ENCODE measurements around the gene TSPAN32. TPM values are rescaled to one million over a fixed set of nuclear protein-coding genes. Genes with fewer than 3 reads are reported as not detected.

Gene TSPAN32
- total and polyA plus RNA-seq, 2 donors (not counting 3 experiments of a cell fraction or from before 2014, with no cell fraction given) = not detected

GRCh38 chr11:2362414-2362813 lies 60.6 kb downstream of the TSPAN32 start:
- no peak overlapping the region for H2AFZ ChIP-seq (ENCODE audit: low read depth, low read length)
- H3K9me1 ChIP-seq (replicated peaks; ENCODE audit: control insufficient read depth, extremely low read depth, insufficient read depth, low read length) = no peaks in the 10 kb centered on the region
- no TSS peak for BruUV-seq (replicated peaks)
- intact Hi-C loops (cut with micrococcal nuclease) = no loop called here
- no peaks in the 10 kb centered on the region for H4K20me1 ChIP-seq (replicated peaks; ENCODE audit: control insufficient read depth, extremely low read depth, insufficient read depth, low read length)
- H3K4me1 ChIP-seq (ENCODE audit: control insufficient read depth, extremely low read depth, insufficient read depth, low read length) = no peaks in the 10 kb centered on the region
- TF ChIP-seq MYC (IDR thresholded peaks at IDR 0.05; ENCODE audit: low read depth, low read length) (no peak), CTCF (IDR thresholded peaks at IDR 0.05; ENCODE audit: extremely low read depth in 1 of 2, insufficient read depth in 1 of 2, low read depth in 1 of 2, low read length in 2 of 2) (no peak), POLR2A (IDR thresholded peaks at IDR 0.05; ENCODE audit: low read depth, low read length) (no peak), EZH2 (IDR thresholded peaks at IDR 0.05; ENCODE audit: borderline replicate concordance, low read depth, low read length, severe bottlenecking) (no peak), MAX (IDR thresholded peaks at IDR 0.05; ENCODE audit: insufficient read depth, insufficient read length) (no peak), POLR2AphosphoS5 (IDR thresholded peaks at IDR 0.05; ENCODE audit: insufficient read depth, low read depth, low read length) (no peak), FOS (IDR thresholded peaks at IDR 0.05; ENCODE audit: borderline replicate concordance, insufficient read depth, low read length) (no peak), GATA2 (IDR thresholded peaks at IDR 0.05; ENCODE audit: insufficient read depth, insufficient read length, low read depth, low read length) (no peak), JUN (IDR thresholded peaks at IDR 0.05; ENCODE audit: borderline replicate concordance, insufficient read depth, insufficient read length, low read depth) (no peak)
- CTCF ChIA-PET = no interaction called here
- POLR2A ChIA-PET = no interaction called here
- H3K4me2 ChIP-seq (ENCODE audit: insufficient read depth, low read length) = no peak overlapping the region
- DNase-seq (ENCODE audit: low read depth, low spot score) = no peak
- H3K9ac ChIP-seq (replicated peaks; ENCODE audit: extremely low read depth, insufficient read depth, low read length) = no peak overlapping the region
- no peaks in the 10 kb centered on the region for H3K36me3 ChIP-seq (ENCODE audit: control insufficient read depth in 2 of 2, extremely low read depth in 1 of 2, insufficient read depth in 2 of 2, low read length in 2 of 2)
- no peak for FAIRE-seq
- H3K27ac ChIP-seq (ENCODE audit: insufficient read depth, low read depth, low read length) = no peak overlapping the region
- no peaks in the 10 kb centered on the region for H3K9me3 ChIP-seq (replicated peaks; ENCODE audit: control insufficient read depth, insufficient read depth, low read length)
- no peak overlapping the region for H3K4me3 ChIP-seq (replicated peaks in 1 of 3; ENCODE audit: insufficient read depth in 1 of 3, low read depth in 1 of 3, low read length in 3 of 3)
- no peaks in the 10 kb centered on the region for H3K79me2 ChIP-seq (ENCODE audit: control insufficient read depth, insufficient read depth, low read length)
- H3K27me3 ChIP-seq (ENCODE audit: control insufficient read depth in 2 of 2, insufficient read depth in 2 of 2, low read length in 2 of 2) = no peaks in the 10 kb centered on the region
- dilution Hi-C loops (cut with MboI; ENCODE audit: extremely low pct_ligation_motif_present, low sequenced_read_pairs) = no loop called here

Measured in endothelial cell of umbilical vein (primary cell).